ENCODE data around the gene SNX11. TPM values are rescaled to one million over a fixed set of nuclear protein-coding genes. Genes with fewer than 3 reads are reported as not detected.

Gene SNX11
- total and polyA plus RNA-seq, 8 donors = 3.5 to 35.7 (median 14.1) TPM

DNA sequence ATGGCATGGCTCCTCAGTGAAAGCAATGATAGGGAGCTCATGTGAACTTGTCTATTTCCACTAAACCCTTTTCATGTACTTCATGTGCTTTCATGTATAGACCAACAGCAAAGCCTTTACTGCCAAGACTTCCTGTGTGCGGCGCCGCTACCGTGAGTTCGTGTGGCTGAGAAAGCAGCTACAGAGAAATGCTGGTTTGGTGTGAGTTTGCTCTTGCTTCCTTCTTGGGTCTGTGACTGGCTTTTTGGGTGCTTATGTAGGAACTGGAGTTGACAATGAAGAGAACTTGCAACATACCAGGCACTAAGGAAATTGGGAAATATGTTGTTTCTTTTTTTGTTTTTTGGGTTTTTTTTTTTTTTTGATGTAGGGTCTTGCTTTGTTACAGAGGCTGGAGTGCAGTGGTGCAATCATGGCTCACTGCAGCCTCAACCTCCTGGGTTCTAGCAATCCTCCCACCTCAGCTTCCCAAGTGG lies 5.7 kb downstream of the SNX11 start:
- DNase-seq = peak in 1 of 2 donors; percentile 49
- intact Hi-C loops (cut with DNase I; ENCODE audit: low total_unique reads) = no loop called here
- peak in 1 of 3 donors; percentile 13 for TF ChIP-seq POLR2AphosphoS5 (IDR thresholded peaks at IDR 0.05)
- TF ChIP-seq, protein P1, sequence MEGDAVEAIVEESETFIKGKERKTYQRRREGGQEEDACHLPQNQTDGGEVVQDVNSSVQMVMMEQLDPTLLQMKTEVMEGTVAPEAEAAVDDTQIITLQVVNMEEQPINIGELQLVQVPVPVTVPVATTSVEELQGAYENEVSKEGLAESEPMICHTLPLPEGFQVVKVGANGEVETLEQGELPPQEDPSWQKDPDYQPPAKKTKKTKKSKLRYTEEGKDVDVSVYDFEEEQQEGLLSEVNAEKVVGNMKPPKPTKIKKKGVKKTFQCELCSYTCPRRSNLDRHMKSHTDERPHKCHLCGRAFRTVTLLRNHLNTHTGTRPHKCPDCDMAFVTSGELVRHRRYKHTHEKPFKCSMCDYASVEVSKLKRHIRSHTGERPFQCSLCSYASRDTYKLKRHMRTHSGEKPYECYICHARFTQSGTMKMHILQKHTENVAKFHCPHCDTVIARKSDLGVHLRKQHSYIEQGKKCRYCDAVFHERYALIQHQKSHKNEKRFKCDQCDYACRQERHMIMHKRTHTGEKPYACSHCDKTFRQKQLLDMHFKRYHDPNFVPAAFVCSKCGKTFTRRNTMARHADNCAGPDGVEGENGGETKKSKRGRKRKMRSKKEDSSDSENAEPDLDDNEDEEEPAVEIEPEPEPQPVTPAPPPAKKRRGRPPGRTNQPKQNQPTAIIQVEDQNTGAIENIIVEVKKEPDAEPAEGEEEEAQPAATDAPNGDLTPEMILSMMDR (IDR thresholded peaks at IDR 0.05) = no peak
- 72 to 91% (median 86%) methylated on average over 5 of the region's 5 CpGs for WGBS, 5 donors
- peaks cover 8 to 41% (median 26%) of the 10 kb centered on the region in 4 donors for H3K4me1 ChIP-seq
- no peak overlapping the region for H3K4me3 ChIP-seq
- peaks cover 25 to 66% (median 60%) of the 10 kb centered on the region in 4 donors for H3K36me3 ChIP-seq
- H3K27ac ChIP-seq = peak overlapping the region in 2 of 5 donors; percentile 57 to 68
- no peaks in the 10 kb centered on the region for H3K27me3 ChIP-seq
- H3K9me3 ChIP-seq = no peaks in the 10 kb centered on the region

DNA sequence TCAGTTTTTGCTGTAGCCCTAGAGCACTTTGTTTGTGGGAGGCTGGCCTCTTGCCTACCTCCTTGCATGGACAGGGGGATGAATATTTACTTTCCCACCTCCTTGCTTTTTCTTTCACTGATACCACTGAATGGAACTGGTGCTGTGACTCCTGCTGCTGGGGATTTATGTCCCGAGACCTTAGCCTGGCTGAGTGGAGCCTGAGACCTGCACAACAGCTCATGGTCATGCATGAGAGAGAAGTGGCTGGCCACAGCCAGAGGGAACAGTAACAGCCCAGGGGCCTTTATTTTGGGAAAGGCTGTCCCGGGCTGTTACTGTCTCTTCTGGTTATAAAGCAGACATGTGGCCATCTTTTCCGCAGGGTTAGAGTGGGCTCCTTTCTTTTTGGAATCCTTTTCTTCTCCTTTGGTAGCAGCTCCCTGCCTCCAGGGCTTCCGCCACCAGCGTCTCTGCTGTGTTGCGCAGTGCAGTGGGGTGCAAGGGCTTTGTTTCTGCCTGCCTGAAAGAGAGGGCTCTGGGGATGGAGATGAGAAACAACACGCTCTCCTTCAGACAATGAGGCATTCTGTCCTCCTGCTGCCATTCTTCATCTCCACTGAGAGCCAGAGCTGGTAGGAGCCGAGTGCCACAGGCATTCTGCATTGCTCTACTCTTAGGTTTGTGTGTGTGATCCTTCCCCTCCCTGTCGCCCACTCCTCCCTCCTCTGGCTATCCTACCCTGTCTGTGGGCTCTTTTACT lies 14.5 kb downstream of the SNX11 start:
- DNase-seq = no peak
- peaks cover 53 to 96% (median 91%) of the 10 kb centered on the region in 4 donors for H3K36me3 ChIP-seq
- H3K4me1 ChIP-seq = no peaks in the 10 kb centered on the region
- intact Hi-C loops (cut with DNase I; ENCODE audit: low total_unique reads) = no loop called here
- H3K27ac ChIP-seq = no peak overlapping the region
- no peaks in the 10 kb centered on the region for H3K9me3 ChIP-seq
- no peaks in the 10 kb centered on the region for H3K27me3 ChIP-seq
- 83 to 89% (median 88%) methylated on average over 8 to 9 of the region's 9 CpGs for WGBS, 5 donors
- TF ChIP-seq POLR2AphosphoS5 (IDR thresholded peaks at IDR 0.05) (no peak), EP300 (IDR thresholded peaks at IDR 0.05) (no peak), POLR2A (IDR thresholded peaks at IDR 0.05) (no peak)
- TF ChIP-seq, protein P1 (IDR thresholded peaks at IDR 0.05) = no peak
- H3K4me3 ChIP-seq = no peak overlapping the region

DNA sequence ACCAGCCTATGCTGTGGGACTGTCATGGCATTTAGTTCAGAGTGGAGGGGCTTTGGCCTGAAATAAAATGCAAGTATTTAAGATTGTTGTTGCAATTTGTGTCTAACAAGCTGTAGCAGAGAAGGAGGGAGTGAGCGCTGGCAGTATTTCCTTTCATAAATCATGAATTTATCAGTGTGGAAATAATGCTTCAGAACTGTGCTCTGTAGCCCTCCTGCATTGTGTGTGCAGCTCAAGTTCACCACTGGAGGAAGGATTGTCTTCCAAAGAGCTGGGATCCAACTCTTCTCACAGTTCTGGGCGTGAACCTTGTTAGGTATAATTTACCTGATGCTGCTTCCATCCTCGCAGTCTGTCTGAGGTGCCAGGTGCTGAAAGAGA lies 15.1 kb downstream of the SNX11 start:
- Histone ChIP-seq H3K36me3 (peaks cover 47 to 90% (median 86%) of the 10 kb centered on the region in 4 donors), H3K4me1 (no peaks in the 10 kb centered on the region), H3K4me3 (no peak overlapping the region), H3K27ac (no peak overlapping the region), H3K27me3 (no peaks in the 10 kb centered on the region), H3K9me3 (no peaks in the 10 kb centered on the region)
- 88 to 96% (median 93%) methylated on average over 3 of the region's 3 CpGs for WGBS, 5 donors
- DNase-seq = no peak
- TF ChIP-seq POLR2AphosphoS5 (IDR thresholded peaks at IDR 0.05) (no peak), POLR2A (IDR thresholded peaks at IDR 0.05) (no peak), EP300 (IDR thresholded peaks at IDR 0.05) (no peak)
- TF ChIP-seq, protein P1 (IDR thresholded peaks at IDR 0.05) = no peak
- intact Hi-C loops (cut with DNase I; ENCODE audit: low total_unique reads) = no loop called here

DNA sequence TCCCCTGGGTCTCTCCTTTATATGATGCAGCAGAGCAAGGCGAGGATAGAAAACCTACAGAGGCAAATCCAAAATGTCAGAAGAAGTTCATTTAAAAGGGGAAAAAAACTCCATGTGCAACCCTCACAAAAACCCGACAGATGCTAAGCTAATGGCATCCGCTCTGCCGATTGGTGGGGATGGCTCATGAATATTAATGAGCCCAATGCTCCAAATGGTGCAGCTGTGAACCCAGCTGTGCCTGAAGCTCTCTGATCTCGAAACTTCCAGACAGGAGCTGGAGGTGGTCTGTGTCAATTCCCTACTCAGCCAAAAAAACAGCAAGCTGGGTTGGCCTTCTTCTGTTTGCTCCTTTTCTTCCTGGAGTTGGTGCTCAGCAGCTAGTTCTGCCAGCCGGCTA lies 15.5 kb downstream of the SNX11 start:
- 84 to 87% (median 85%) methylated on average over 6 of the region's 6 CpGs for WGBS, 5 donors
- intact Hi-C loops (cut with DNase I; ENCODE audit: low total_unique reads) = no loop called here
- peaks cover 42 to 86% (median 81%) of the 10 kb centered on the region in 4 donors for H3K36me3 ChIP-seq

More for the DNA sequence above, 15.5 kb downstream of the SNX11 start:
- no peaks in the 10 kb centered on the region for H3K4me1 ChIP-seq
- no peak for TF ChIP-seq POLR2A (IDR thresholded peaks at IDR 0.05)
- H3K27ac ChIP-seq = no peak overlapping the region
- no peak for DNase-seq
- H3K4me3 ChIP-seq = no peak overlapping the region
- H3K9me3 ChIP-seq = no peaks in the 10 kb centered on the region
- no peaks in the 10 kb centered on the region for H3K27me3 ChIP-seq

Data from stomach (tissue), 9 donors.